ENCODE measurements around the gene WDR27.
"Not testable (repeated sequence)": the region's sequence is repeated elsewhere in the genome, so short reads cannot be mapped to it uniquely, and the experiment has no call there.

WDR27 gene

DNA sequence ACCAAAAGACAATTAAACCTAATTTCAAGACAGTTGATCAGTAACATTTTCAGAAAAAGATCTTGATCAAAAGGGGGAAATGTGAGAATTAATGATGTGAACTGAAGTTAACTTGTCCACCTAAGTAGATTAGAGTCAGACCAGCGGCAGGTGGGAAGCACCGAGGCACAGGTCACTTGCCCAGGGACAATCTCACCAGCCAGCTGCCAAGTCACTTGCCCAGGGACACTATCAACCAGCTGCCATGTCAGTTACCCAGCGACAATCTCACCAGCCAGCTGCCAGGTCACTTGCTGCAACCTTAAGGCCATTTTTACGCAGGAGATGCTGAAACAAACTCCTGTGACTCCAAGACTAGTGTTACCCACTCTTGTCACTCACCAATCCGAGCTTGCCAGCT is 260.5 kb downstream of the WDR27 start:
- Histone ChIP-seq H3K4me3 (ENCODE audit: low read length in 2 of 2) (no peak overlapping the region), H3K27me3 (ENCODE audit: control insufficient read depth in 1 of 2, insufficient read depth in 2 of 2, low read length in 2 of 2) (no peaks in the 10 kb centered on the region), H3K9ac (ENCODE audit: low read length in 2 of 2) (no peak overlapping the region), H3K9me3 (ENCODE audit: control insufficient read depth in 2 of 2, low read length in 2 of 2) (no peaks in the 10 kb centered on the region), H3K36me3 (ENCODE audit: control insufficient read depth in 2 of 2, insufficient read depth in 2 of 2, low read length in 2 of 2) (no peaks in the 10 kb centered on the region), H3K27ac (ENCODE audit: low read length) (no peak overlapping the region), H3K4me1 (ENCODE audit: control insufficient read depth, insufficient read depth, low read length) (no peaks in the 10 kb centered on the region)

DNA sequence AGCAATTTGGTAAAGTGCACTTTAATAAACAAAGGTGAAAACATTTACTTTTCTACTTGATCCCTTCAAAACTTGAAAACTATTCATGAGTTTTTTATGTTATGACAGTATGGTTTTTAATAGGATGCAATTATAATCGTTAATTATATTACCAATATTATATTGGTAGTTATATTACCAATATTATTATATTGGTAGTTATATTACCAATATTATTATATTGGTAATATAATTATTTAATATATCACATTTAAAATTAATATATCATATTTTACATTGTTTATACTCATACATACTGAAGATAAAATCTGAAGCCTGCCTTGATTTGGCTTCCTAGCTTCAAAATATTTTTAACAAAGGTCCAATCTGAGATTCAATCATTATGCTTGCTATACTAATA is 262.1 kb downstream of the WDR27 start:
- H3K4me3 ChIP-seq (ENCODE audit: low read length in 2 of 2) = no peak overlapping the region
- no peak overlapping the region for H3K27ac ChIP-seq (ENCODE audit: low read length)
- H3K36me3 ChIP-seq (ENCODE audit: control insufficient read depth in 2 of 2, insufficient read depth in 2 of 2, low read length in 2 of 2) = no peaks in the 10 kb centered on the region
- no peaks in the 10 kb centered on the region for H3K27me3 ChIP-seq (ENCODE audit: control insufficient read depth in 1 of 2, insufficient read depth in 2 of 2, low read length in 2 of 2)
- no peak overlapping the region for H3K9ac ChIP-seq (ENCODE audit: low read length in 2 of 2)
- no peaks in the 10 kb centered on the region for H3K9me3 ChIP-seq (ENCODE audit: control insufficient read depth in 2 of 2, low read length in 2 of 2)
- no peaks in the 10 kb centered on the region for H3K4me1 ChIP-seq (ENCODE audit: control insufficient read depth, insufficient read depth, low read length)

GRCh38 chr6:169434554-169434953 is 267.3 kb downstream of the WDR27 start:
- H3K4me1 ChIP-seq (ENCODE audit: control insufficient read depth, insufficient read depth, low read length); H3K27me3 ChIP-seq (ENCODE audit: control insufficient read depth in 1 of 2, insufficient read depth in 2 of 2, low read length in 2 of 2); H3K36me3 ChIP-seq (ENCODE audit: control insufficient read depth in 2 of 2, insufficient read depth in 2 of 2, low read length in 2 of 2); H3K9ac ChIP-seq (ENCODE audit: low read length in 2 of 2); H3K27ac ChIP-seq (ENCODE audit: low read length); H3K4me3 ChIP-seq (ENCODE audit: low read length in 2 of 2): not testable (repeated sequence)
- H3K9me3 ChIP-seq (ENCODE audit: control insufficient read depth in 2 of 2, low read length in 2 of 2) = peaks cover 10 to 11% of the 10 kb centered on the region in 2 donors

GRCh38 chr6:169429001-169429400 is 272.8 kb downstream of the WDR27 start:
- Histone ChIP-seq H3K36me3 (ENCODE audit: control insufficient read depth in 2 of 2, insufficient read depth in 2 of 2, low read length in 2 of 2) (no peaks in the 10 kb centered on the region), H3K9ac (ENCODE audit: low read length in 2 of 2) (no peak overlapping the region), H3K27me3 (ENCODE audit: control insufficient read depth in 1 of 2, insufficient read depth in 2 of 2, low read length in 2 of 2) (no peaks in the 10 kb centered on the region), H3K27ac (ENCODE audit: low read length) (no peak overlapping the region), H3K4me3 (ENCODE audit: low read length in 2 of 2) (no peak overlapping the region), H3K9me3 (ENCODE audit: control insufficient read depth in 2 of 2, low read length in 2 of 2) (peaks cover 10 to 11% of the 10 kb centered on the region in 2 donors), H3K4me1 (ENCODE audit: control insufficient read depth, insufficient read depth, low read length) (peaks cover 13% of the 10 kb centered on the region)

DNA sequence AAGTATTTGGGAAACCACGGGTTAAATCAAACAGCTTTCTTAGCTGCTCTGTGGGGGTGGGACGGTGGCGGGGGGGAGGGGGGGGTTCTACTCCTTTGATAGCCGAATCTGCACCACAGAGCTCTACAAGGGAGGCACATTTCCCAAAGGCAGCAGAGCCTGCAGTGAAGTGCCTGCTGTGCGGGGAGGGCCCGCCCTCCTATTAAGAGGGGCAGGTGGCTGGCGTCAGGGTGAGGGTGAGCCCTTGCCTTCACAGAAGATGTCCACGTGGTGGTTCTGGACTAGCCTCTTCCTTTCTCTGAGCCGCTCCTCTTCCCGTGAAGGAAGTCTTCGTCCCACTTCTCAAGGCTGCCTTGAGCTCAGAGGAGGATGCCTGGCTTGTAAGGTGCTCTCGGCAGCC is 273.3 kb downstream of the WDR27 start:
- no peak overlapping the region for H3K9ac ChIP-seq (ENCODE audit: low read length in 2 of 2)
- no peaks in the 10 kb centered on the region for H3K27me3 ChIP-seq (ENCODE audit: control insufficient read depth in 1 of 2, insufficient read depth in 2 of 2, low read length in 2 of 2)
- peaks cover 10 to 11% of the 10 kb centered on the region in 2 donors for H3K9me3 ChIP-seq (ENCODE audit: control insufficient read depth in 2 of 2, low read length in 2 of 2)
- H3K27ac ChIP-seq (ENCODE audit: low read length) = no peak overlapping the region
- no peak overlapping the region for H3K4me3 ChIP-seq (ENCODE audit: low read length in 2 of 2)
- H3K4me1 ChIP-seq (ENCODE audit: control insufficient read depth, insufficient read depth, low read length) = peaks cover 13% of the 10 kb centered on the region
- H3K36me3 ChIP-seq (ENCODE audit: control insufficient read depth in 2 of 2, insufficient read depth in 2 of 2, low read length in 2 of 2) = no peaks in the 10 kb centered on the region

DNA sequence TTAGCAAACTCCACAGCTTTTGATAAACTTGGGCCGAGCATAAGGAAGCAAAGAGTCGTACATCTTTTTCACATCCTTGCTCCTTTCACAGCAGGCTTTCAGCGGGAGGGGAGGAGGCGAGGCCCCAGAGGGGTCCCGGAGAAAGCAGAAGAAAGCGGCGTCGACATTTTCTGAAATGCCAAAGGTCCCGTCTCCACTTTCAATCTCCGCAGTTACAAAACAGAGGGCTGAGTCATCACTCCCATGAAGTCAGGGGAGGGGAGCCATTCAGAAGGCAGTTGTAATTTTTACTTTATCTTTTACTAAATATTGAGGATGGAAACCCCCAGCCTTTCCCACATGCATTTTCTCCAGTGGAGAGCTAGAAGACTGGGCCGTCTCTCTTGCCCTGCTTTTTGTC is 274.0 kb downstream of the WDR27 start:
- Histone ChIP-seq H3K4me3 (ENCODE audit: low read length in 2 of 2) (peak overlapping the region; percentile 28 to 40), H3K27me3 (ENCODE audit: control insufficient read depth in 1 of 2, insufficient read depth in 2 of 2, low read length in 2 of 2) (no peaks in the 10 kb centered on the region), H3K9ac (ENCODE audit: low read length in 2 of 2) (peak overlapping the region; percentile 29 to 55), H3K4me1 (ENCODE audit: control insufficient read depth, insufficient read depth, low read length) (peaks cover 13% of the 10 kb centered on the region), H3K36me3 (ENCODE audit: control insufficient read depth in 2 of 2, insufficient read depth in 2 of 2, low read length in 2 of 2) (no peaks in the 10 kb centered on the region), H3K9me3 (ENCODE audit: control insufficient read depth in 2 of 2, low read length in 2 of 2) (peaks cover 10 to 11% of the 10 kb centered on the region in 2 donors), H3K27ac (ENCODE audit: low read length) (peak overlapping the region; percentile 67)

- Histone ChIP-seq H3K4me3 (ENCODE audit: low read length in 2 of 2) (no peak overlapping the region), H3K27ac (ENCODE audit: low read length) (no peak overlapping the region), H3K9me3 (ENCODE audit: control insufficient read depth in 2 of 2, low read length in 2 of 2) (peaks cover 10 to 11% of the 10 kb centered on the region in 2 donors), H3K4me1 (ENCODE audit: control insufficient read depth, insufficient read depth, low read length) (peaks cover 13% of the 10 kb centered on the region), H3K9ac (ENCODE audit: low read length in 2 of 2) (no peak overlapping the region), H3K36me3 (ENCODE audit: control insufficient read depth in 2 of 2, insufficient read depth in 2 of 2, low read length in 2 of 2) (no peaks in the 10 kb centered on the region), H3K27me3 (ENCODE audit: control insufficient read depth in 1 of 2, insufficient read depth in 2 of 2, low read length in 2 of 2) (no peaks in the 10 kb centered on the region)
Measured at GRCh38 chr6:169426611-169427010, 275.2 kb downstream of the WDR27 start.

- no peak overlapping the region for H3K4me3 ChIP-seq (ENCODE audit: low read length in 2 of 2)
- peaks cover 4 to 6% of the 10 kb centered on the region in 2 donors for H3K9me3 ChIP-seq (ENCODE audit: control insufficient read depth in 2 of 2, low read length in 2 of 2)
- no peaks in the 10 kb centered on the region for H3K27me3 ChIP-seq (ENCODE audit: control insufficient read depth in 1 of 2, insufficient read depth in 2 of 2, low read length in 2 of 2)
- no peak overlapping the region for H3K9ac ChIP-seq (ENCODE audit: low read length in 2 of 2)
- H3K36me3 ChIP-seq (ENCODE audit: control insufficient read depth in 2 of 2, insufficient read depth in 2 of 2, low read length in 2 of 2) = no peaks in the 10 kb centered on the region
- H3K27ac ChIP-seq (ENCODE audit: low read length) = no peak overlapping the region
- H3K4me1 ChIP-seq (ENCODE audit: control insufficient read depth, insufficient read depth, low read length) = peaks cover 14% of the 10 kb centered on the region
Measured at GRCh38 chr6:169425628-169426370, 276.0 kb downstream of the WDR27 start.

GRCh38 chr6:169424821-169425240 is 277.0 kb downstream of the WDR27 start:
- Histone ChIP-seq H3K27me3 (ENCODE audit: control insufficient read depth in 1 of 2, insufficient read depth in 2 of 2, low read length in 2 of 2) (no peaks in the 10 kb centered on the region), H3K4me1 (ENCODE audit: control insufficient read depth, insufficient read depth, low read length) (peaks cover 15% of the 10 kb centered on the region), H3K4me3 (ENCODE audit: low read length in 2 of 2) (peak overlapping the region in 1 of 2 donors; percentile 49), H3K9ac (ENCODE audit: low read length in 2 of 2) (no peak overlapping the region), H3K36me3 (ENCODE audit: control insufficient read depth in 2 of 2, insufficient read depth in 2 of 2, low read length in 2 of 2) (no peaks in the 10 kb centered on the region), H3K9me3 (ENCODE audit: control insufficient read depth in 2 of 2, low read length in 2 of 2) (no peaks in the 10 kb centered on the region), H3K27ac (ENCODE audit: low read length) (peak overlapping the region; percentile 31)

- Histone ChIP-seq H3K27me3 (ENCODE audit: control insufficient read depth in 1 of 2, insufficient read depth in 2 of 2, low read length in 2 of 2) (no peaks in the 10 kb centered on the region), H3K27ac (ENCODE audit: low read length) (peak overlapping the region; percentile 31), H3K9me3 (ENCODE audit: control insufficient read depth in 2 of 2, low read length in 2 of 2) (no peaks in the 10 kb centered on the region), H3K4me3 (ENCODE audit: low read length in 2 of 2) (peak overlapping the region in 1 of 2 donors; percentile 49), H3K4me1 (ENCODE audit: control insufficient read depth, insufficient read depth, low read length) (peaks cover 15% of the 10 kb centered on the region), H3K9ac (ENCODE audit: low read length in 2 of 2) (no peak overlapping the region), H3K36me3 (ENCODE audit: control insufficient read depth in 2 of 2, insufficient read depth in 2 of 2, low read length in 2 of 2) (no peaks in the 10 kb centered on the region)
Measured at GRCh38 chr6:169424149-169424804, 277.6 kb downstream of the WDR27 start.

Data from stomach smooth muscle (tissue), 2 donors.